Hepatocyte (in vitro differentiated cells): ENCODE results near the gene TNRC6A. TPM values are rescaled to one million over a fixed set of nuclear protein-coding genes. Genes with fewer than 3 reads are reported as not detected.
A peak's percentile ranks its signal among the peaks of the same experiment; 100 is the strongest.

Experiments
- DNase-seq: peaks from one replicate; pipeline ENCODE4 v3.0.0-alpha.2; 2016; ENCODE audit warnings: low spot score
- H2AFZ ChIP-seq: fragments of 200-600 bp; sonication (generic); 2 replicates; pipeline ENCODE4 v1.6.0; 2016; ENCODE audit warnings: antibody characterized with exemption, mild to moderate bottlenecking
- H3K27ac ChIP-seq: fragments of 200-600 bp; sonication (generic); 2 replicates; pipeline ENCODE4 v1.5.1; 2016; ENCODE audit warnings: mild to moderate bottlenecking
- H3K27me3 ChIP-seq: fragments of 200-600 bp; sonication (generic); 2 replicates; pipeline ENCODE4 v1.6.1; 2016
- H3K36me3 ChIP-seq: fragments of 200-600 bp; sonication (generic); replicated peaks from 2 replicates; pipeline ENCODE4 v1.5.1; 2016; ENCODE audit warnings: low read depth; ENCODE audit not compliant: insufficient read depth
- H3K4me1 ChIP-seq: fragments of 200-600 bp; sonication (generic); 2 replicates; pipeline ENCODE4 v1.5.1; 2016; ENCODE audit warnings: mild to moderate bottlenecking, moderate library complexity; ENCODE audit not compliant: insufficient read depth
- H3K4me2 ChIP-seq: fragments of 200-600 bp; sonication (generic); 2 replicates; pipeline ENCODE4 v1.6.0; 2016
- H3K4me3 ChIP-seq: fragments of 200-600 bp; sonication (generic); 2 replicates; pipeline ENCODE4 v1.5.1; 2016; ENCODE audit warnings: mild to moderate bottlenecking
- H3K79me2 ChIP-seq: fragments of 200-600 bp; sonication (generic); 2 replicates; pipeline ENCODE4 v1.6.0; 2017; ENCODE audit warnings: mild to moderate bottlenecking
- H3K9me2 ChIP-seq: fragments of 200-600 bp; sonication (generic); replicated peaks from 2 replicates; pipeline ENCODE4 v1.6.0; 2017; ENCODE audit warnings: mild to moderate bottlenecking; ENCODE audit not compliant: insufficient read depth
- H3K9me3 ChIP-seq: fragments of 200-600 bp; sonication (generic); 2 replicates; pipeline ENCODE4 v1.5.1; 2016; ENCODE audit warnings: low read depth, mild to moderate bottlenecking
- H4K20me1 ChIP-seq: fragments of 200-600 bp; sonication (generic); 2 replicates; pipeline ENCODE4 v1.6.0; 2016; ENCODE audit warnings: mild to moderate bottlenecking; ENCODE audit not compliant: insufficient read depth, poor library complexity, severe bottlenecking
- CTCF ChIP-seq: fragments of 200-600 bp; sonication (generic); IDR thresholded peaks from 2 replicates; pipeline ENCODE4 v1.5.1; 2016; ENCODE audit warnings: antibody characterized with exemption, mild to moderate bottlenecking; ENCODE audit not compliant: poor library complexity
- EZH2 ChIP-seq: fragments of 200-600 bp; sonication (generic); IDR thresholded peaks from 2 replicates; pipeline ENCODE4 v1.6.1; 2016; ENCODE audit warnings: antibody characterized with exemption, mild to moderate bottlenecking, borderline replicate concordance
- EZH2phosphoT487 ChIP-seq: fragments of 200-600 bp; sonication (generic); IDR thresholded peaks from one replicate; pipeline ENCODE4 v1.6.1; 2018; ENCODE audit warnings: antibody characterized with exemption, mild to moderate bottlenecking, low read depth, moderate library complexity; ENCODE audit not compliant: unreplicated experiment, severe bottlenecking
- WGBS: methylation state at CpG from one replicate; pipeline ENCODE4 v1.1.6; 2016; ENCODE audit warnings: low lambda C conversion rate; ENCODE audit errors: missing lambda C conversion rate; 5-methylcytosine and 5-hydroxymethylcytosine counted together
- polyA plus RNA-seq: library from polyadenylated mRNA; unstranded; fragments of >200 nt; fragmentation: Nextera tagmentation; extraction: Ambion mirVana; gene quantifications from 2 replicates; pipeline ENCODE4 v1.2.1, GENCODE V29; 2016
- total RNA-seq: library from RNA; depleted of rRNA; stranded (reverse); fragments of >200 nt; gene quantifications from 2 replicates; pipeline ENCODE4 v1.2.3, GENCODE V29; 2014

Gene TNRC6A
- total and polyA plus RNA-seq, 2 experiments from 2014 or later: 17.1 to 52.8 TPM

- Histone ChIP-seq H3K4me1 (peaks cover 4% of the 10 kb centered on the region), H4K20me1 (no peaks in the 10 kb centered on the region), H3K9me2 (no peaks in the 10 kb centered on the region), H3K4me2 (peak overlapping the region; percentile 46), H3K79me2 (no peaks in the 10 kb centered on the region), H3K9me3 (no peaks in the 10 kb centered on the region), H3K36me3 (no peaks in the 10 kb centered on the region), H3K4me3 (no peak overlapping the region), H2AFZ (no peak overlapping the region), H3K27ac (no peak overlapping the region), H3K27me3 (no peaks in the 10 kb centered on the region)
- 86% methylated on average over 8 of the region's 8 CpGs for WGBS
- TF ChIP-seq EZH2phosphoT487: no peak
- TF ChIP-seq CTCF: no peak
- no peak for TF ChIP-seq EZH2
- no peak for DNase-seq
These were observed 123.8 kb downstream of the TNRC6A start for GRCh38 chr16:24853169-24853824.

- Histone ChIP-seq H3K4me3 (no peak overlapping the region), H4K20me1 (no peaks in the 10 kb centered on the region)
- DNase-seq: peak; percentile 49
These were observed 124.4 kb downstream of the TNRC6A start for GRCh38 chr16:24853830-24854229.

GRCh38 chr16:24854607-24855171 lies 125.2 kb downstream of the TNRC6A start:
- no peaks in the 10 kb centered on the region for H3K27me3 ChIP-seq
- no peaks in the 10 kb centered on the region for H3K79me2 ChIP-seq
- H3K4me3 ChIP-seq: no peak overlapping the region
- no peaks in the 10 kb centered on the region for H4K20me1 ChIP-seq
- no peak overlapping the region for H3K4me2 ChIP-seq
- H3K4me1 ChIP-seq: peaks cover 4% of the 10 kb centered on the region
- H3K36me3 ChIP-seq: no peaks in the 10 kb centered on the region
- no peaks in the 10 kb centered on the region for H3K9me2 ChIP-seq
- DNase-seq: no peak
- peak overlapping the region; percentile 45 for H3K27ac ChIP-seq
- H3K9me3 ChIP-seq: no peaks in the 10 kb centered on the region
- TF ChIP-seq EZH2: no peak
- no peak for TF ChIP-seq CTCF
- TF ChIP-seq EZH2phosphoT487: no peak
- no peak overlapping the region for H2AFZ ChIP-seq

More at GRCh38 chr16:24853830-24854229, 124.4 kb downstream of the TNRC6A start:
- Histone ChIP-seq H2AFZ (no peak overlapping the region), H3K4me2 (peak overlapping the region; percentile 46), H3K4me1 (peaks cover 4% of the 10 kb centered on the region), H3K9me2 (no peaks in the 10 kb centered on the region), H3K27me3 (no peaks in the 10 kb centered on the region), H3K27ac (peak overlapping the region; percentile 45), H3K79me2 (no peaks in the 10 kb centered on the region), H3K9me3 (no peaks in the 10 kb centered on the region), H3K36me3 (no peaks in the 10 kb centered on the region)
- WGBS: 59% methylated on average over 18 of the region's 18 CpGs
- no peak for TF ChIP-seq CTCF
- TF ChIP-seq EZH2phosphoT487: no peak
- no peak for TF ChIP-seq EZH2
